Measurements from ENCODE around the gene CFL1. TPM values are rescaled to one million over a fixed set of nuclear protein-coding genes. Genes with fewer than 3 reads are reported as not detected.
A peak's percentile ranks its signal among the peaks of the same experiment; 100 is the strongest.

The CFL1 gene
- total and polyA plus RNA-seq, 10 of the 15 experiments (the other 5 are each of a cell fraction or from before 2014, with no cell fraction given): 164 to 2,994 (median 1,500) TPM

- 0 out of 2 replicates have a peak, but pooled peaks have one; percentile 8 for TF ChIP-seq MLLT1 (IDR thresholded peaks at IDR 0.05)
- no peak for TF ChIP-seq STAT3 (IDR thresholded peaks at IDR 0.05; ENCODE audit: low read depth, low read length)
- TF ChIP-seq BMI1 (IDR thresholded peaks at IDR 0.05; ENCODE audit: borderline replicate concordance): no peak
- TF ChIP-seq LARP7 (IDR thresholded peaks at IDR 0.05): peak; percentile 14; the same call in 1 of the 2 replicates
- no peak for TF ChIP-seq SRF (IDR thresholded peaks at IDR 0.05; ENCODE audit: low read depth in 2 of 2, low read length in 2 of 2)
- TF ChIP-seq, protein P1, sequence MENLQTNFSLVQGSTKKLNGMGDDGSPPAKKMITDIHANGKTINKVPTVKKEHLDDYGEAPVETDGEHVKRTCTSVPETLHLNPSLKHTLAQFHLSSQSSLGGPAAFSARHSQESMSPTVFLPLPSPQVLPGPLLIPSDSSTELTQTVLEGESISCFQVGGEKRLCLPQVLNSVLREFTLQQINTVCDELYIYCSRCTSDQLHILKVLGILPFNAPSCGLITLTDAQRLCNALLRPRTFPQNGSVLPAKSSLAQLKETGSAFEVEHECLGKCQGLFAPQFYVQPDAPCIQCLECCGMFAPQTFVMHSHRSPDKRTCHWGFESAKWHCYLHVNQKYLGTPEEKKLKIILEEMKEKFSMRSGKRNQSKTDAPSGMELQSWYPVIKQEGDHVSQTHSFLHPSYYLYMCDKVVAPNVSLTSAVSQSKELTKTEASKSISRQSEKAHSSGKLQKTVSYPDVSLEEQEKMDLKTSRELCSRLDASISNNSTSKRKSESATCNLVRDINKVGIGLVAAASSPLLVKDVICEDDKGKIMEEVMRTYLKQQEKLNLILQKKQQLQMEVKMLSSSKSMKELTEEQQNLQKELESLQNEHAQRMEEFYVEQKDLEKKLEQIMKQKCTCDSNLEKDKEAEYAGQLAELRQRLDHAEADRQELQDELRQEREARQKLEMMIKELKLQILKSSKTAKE (IDR thresholded peaks at IDR 0.05; ENCODE audit: low read depth, poor library complexity, severe bottlenecking): peak; percentile 68
- no peak for TF ChIP-seq ZZZ3 (IDR thresholded peaks at IDR 0.05; ENCODE audit: control insufficient read depth, insufficient read length, low read depth)
- TF ChIP-seq FOS (IDR thresholded peaks at IDR 0.05; ENCODE audit: borderline replicate concordance, extremely low read depth, insufficient read length): no peak
- peak; percentile 83 for TF ChIP-seq POLR2A (IDR thresholded peaks at IDR 0.05; ENCODE audit: low read depth, low read length)
- no peak for TF ChIP-seq NRF1 (conservative IDR thresholded peaks at IDR 0.05; ENCODE audit: low read depth, low read length)
- no peak for TF ChIP-seq MEF2A (IDR thresholded peaks at IDR 0.05; ENCODE audit: insufficient read depth, low read depth, low read length)
- TF ChIP-seq, protein P2, sequence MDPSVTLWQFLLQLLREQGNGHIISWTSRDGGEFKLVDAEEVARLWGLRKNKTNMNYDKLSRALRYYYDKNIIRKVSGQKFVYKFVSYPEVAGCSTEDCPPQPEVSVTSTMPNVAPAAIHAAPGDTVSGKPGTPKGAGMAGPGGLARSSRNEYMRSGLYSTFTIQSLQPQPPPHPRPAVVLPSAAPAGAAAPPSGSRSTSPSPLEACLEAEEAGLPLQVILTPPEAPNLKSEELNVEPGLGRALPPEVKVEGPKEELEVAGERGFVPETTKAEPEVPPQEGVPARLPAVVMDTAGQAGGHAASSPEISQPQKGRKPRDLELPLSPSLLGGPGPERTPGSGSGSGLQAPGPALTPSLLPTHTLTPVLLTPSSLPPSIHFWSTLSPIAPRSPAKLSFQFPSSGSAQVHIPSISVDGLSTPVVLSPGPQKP (IDR thresholded peaks at IDR 0.05; ENCODE audit: low read depth, low read length): no peak
- TF ChIP-seq PKNOX1 (IDR thresholded peaks at IDR 0.05): no peak
- TF ChIP-seq NR2C1 (IDR thresholded peaks at IDR 0.05): no peak; the same call in 1 of the 2 replicates
- TF ChIP-seq, protein P3, sequence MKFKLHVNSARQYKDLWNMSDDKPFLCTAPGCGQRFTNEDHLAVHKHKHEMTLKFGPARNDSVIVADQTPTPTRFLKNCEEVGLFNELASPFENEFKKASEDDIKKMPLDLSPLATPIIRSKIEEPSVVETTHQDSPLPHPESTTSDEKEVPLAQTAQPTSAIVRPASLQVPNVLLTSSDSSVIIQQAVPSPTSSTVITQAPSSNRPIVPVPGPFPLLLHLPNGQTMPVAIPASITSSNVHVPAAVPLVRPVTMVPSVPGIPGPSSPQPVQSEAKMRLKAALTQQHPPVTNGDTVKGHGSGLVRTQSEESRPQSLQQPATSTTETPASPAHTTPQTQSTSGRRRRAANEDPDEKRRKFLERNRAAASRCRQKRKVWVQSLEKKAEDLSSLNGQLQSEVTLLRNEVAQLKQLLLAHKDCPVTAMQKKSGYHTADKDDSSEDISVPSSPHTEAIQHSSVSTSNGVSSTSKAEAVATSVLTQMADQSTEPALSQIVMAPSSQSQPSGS (IDR thresholded peaks at IDR 0.05; ENCODE audit: low read length): no peak
- TF ChIP-seq HDAC2 (IDR thresholded peaks at IDR 0.05): no peak
- TF ChIP-seq BACH1 (IDR thresholded peaks at IDR 0.05; ENCODE audit: borderline replicate concordance): peak; percentile 58; the same call in 1 of the 2 replicates
- TF ChIP-seq JUNB (IDR thresholded peaks at IDR 0.05): no peak
- TF ChIP-seq GATAD2B (conservative IDR thresholded peaks at IDR 0.05; ENCODE audit: low read depth): peak; percentile 73
- TF ChIP-seq, protein P4, sequence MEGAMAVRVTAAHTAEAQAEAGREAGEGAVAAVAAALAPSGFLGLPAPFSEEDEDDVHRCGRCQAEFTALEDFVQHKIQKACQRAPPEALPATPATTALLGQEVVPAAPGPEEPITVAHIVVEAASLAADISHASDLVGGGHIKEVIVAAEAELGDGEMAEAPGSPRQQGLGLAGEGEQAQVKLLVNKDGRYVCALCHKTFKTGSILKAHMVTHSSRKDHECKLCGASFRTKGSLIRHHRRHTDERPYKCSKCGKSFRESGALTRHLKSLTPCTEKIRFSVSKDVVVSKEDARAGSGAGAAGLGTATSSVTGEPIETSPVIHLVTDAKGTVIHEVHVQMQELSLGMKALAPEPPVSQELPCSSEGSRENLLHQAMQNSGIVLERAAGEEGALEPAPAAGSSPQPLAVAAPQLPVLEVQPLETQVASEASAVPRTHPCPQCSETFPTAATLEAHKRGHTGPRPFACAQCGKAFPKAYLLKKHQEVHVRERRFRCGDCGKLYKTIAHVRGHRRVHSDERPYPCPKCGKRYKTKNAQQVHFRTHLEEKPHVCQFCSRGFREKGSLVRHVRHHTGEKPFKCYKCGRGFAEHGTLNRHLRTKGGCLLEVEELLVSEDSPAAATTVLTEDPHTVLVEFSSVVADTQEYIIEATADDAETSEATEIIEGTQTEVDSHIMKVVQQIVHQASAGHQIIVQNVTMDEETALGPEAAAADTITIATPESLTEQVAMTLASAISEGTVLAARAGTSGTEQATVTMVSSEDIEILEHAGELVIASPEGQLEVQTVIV (IDR thresholded peaks at IDR 0.05; ENCODE audit: borderline replicate concordance, partially characterized antibody): no peak
Measured at GRCh38 chr11:65873318-65874156, 15.6 kb upstream of the CFL1 start (continued).

All from GM12878 (cell line).